Pancreas (tissue), 10 donors: Measurements from ENCODE around the gene SPAG16. TPM values are rescaled to one million over a fixed set of nuclear protein-coding genes. Genes with fewer than 3 reads are reported as not detected.

Source experiments
- ATAC-seq, 4 donors: fragments of 200-7000 bp; cut with Tn5 transposase; one replicate each; pipeline versions ENCODE4 v1.8.0 to v1.9.1; 2020; ENCODE audit warnings: mild to moderate bottlenecking in 4 of 4, moderate library complexity in 4 of 4
- DNase-seq, 6 donors: peaks; one replicate each; pipeline ENCODE4 v3.0.0-alpha.2; 2020
- FAIRE-seq: peaks from 2 replicates; lab custom pipeline; 2012; peaks lifted over from hg19 to GRCh38; lab: Jason Lieb, UNC
- H3K27ac ChIP-seq, 4 donors: fragments of 200-600 bp; sonication (generic); 1 replicate in 3 of 4; 2 replicates in 1 of 4; pipeline versions ENCODE4 v1.5.0 to v1.8.0; 2020
- H3K27me3 ChIP-seq, 4 donors: fragments of 200-600 bp; one replicate each; pipeline ENCODE4 v1.8.0; 2021
- H3K36me3 ChIP-seq, 3 donors: fragments of 200-600 bp; sonication (generic) in 1 of 3; one replicate each; pipeline versions ENCODE4 v1.5.0 to v1.8.0; 2020 to 2021
- H3K4me1 ChIP-seq, 3 donors: fragments of 200-600 bp; one replicate each; pipeline ENCODE4 v1.8.0; 2021
- H3K4me3 ChIP-seq, 4 donors: fragments of 200-600 bp; sonication (generic) in 2 of 4; one replicate each; pipeline versions ENCODE4 v1.5.0 to v1.8.0; 2020 to 2021
- H3K9me3 ChIP-seq, 4 donors: fragments of 200-600 bp; one replicate each; pipeline ENCODE4 v1.8.0; 2021
- CTCF ChIP-seq, 4 donors: fragments of 200-600 bp; sonication (generic) in 3 of 4; IDR thresholded peaks; one replicate each; pipeline versions ENCODE4 v1.5.0 to v1.8.0; 2021; ENCODE audit warnings: antibody characterized with exemption in 4 of 4
- WGBS, 2 donors: extraction: QIAGEN DNeasy Blood & Tissue Kit; methylation state at CpG; one replicate each; pipeline ENCODE4 v1.1.7; 2013; 5-methylcytosine and 5-hydroxymethylcytosine counted together
- intact Hi-C, 3 donors: fragments of 100-400 bp; cut with DNase I; formaldehyde crosslinking; loops; one replicate each; pipeline versions ENCODE4 v1.11.1 to v1.14.2; 2022
- polyA plus RNA-seq, 2 donors: library from polyadenylated mRNA; stranded (reverse); fragments of 200-250 nt; gene quantifications; one replicate each; pipeline ENCODE4 v1.2.3, GENCODE V29; 2013
- total RNA-seq, 6 donors: library from RNA; stranded (reverse); fragmentation: NEBNext Ultra II Directional in 4 of 6; extraction: Animal tissue kit (Norgen Biotek cat#: 25700) in 4 of 6; gene quantifications; one replicate each; pipeline versions ENCODE4 v1.2.1 to v1.2.4, GENCODE V29; 2021 to 2023
- donor health status: healthy with polysubstance abuse.
- donor health status: DM: no; HTN: no; CAD: no; lungs with moderate emphysema.
- donor health status: DM: no; HTN: no; CAD: no.
- donor health status: control.
- donor health status: control.
- donor health status: Bipolar disorder and iron deficiency.
- donor health status: DM: yes; HTN: yes; CAD: no.
- donor health status: DM: no; HTN: no; CAD: no.
- donor health status: DM: no; HTN: no; CAD: no.
- donor health status: DM: yes; HTN: yes; CAD: no.

Gene SPAG16
- total RNA-seq = 10 to 100 TPM in 5 of 6 donors, 1 to 10 TPM in 1; 9.7 to 21.9 (median 11.6) TPM
- polyA plus RNA-seq = 10 to 100 TPM; 11.1 to 25.7 TPM

- peak; percentile 96 to 99 (median 96) for DNase-seq
- Histone ChIP-seq H3K27ac (peak within 1 kb of the TSS; percentile 54 to 83 (median 68)), H3K4me1 (peaks cover 8 to 19% (median 14%) of the 10 kb centered on the region in 3 donors), H3K36me3 (no peaks in the 10 kb centered on the region), H3K9me3 (no peaks in the 10 kb centered on the region), H3K27me3 (no peaks in the 10 kb centered on the region), H3K4me3 (peak within 1 kb of the TSS; percentile 62 to 86 (median 72))
- peak; percentile 94 to 99 (median 98) for ATAC-seq
- no peak for TF ChIP-seq CTCF (IDR thresholded peaks at IDR 0.05)
- FAIRE-seq = peak; percentile 53
- intact Hi-C loops = no loop called here
- 0 to 1% methylated on average over 53 to 59 of the region's 59 CpGs for WGBS, 2 donors
Measured at GRCh38 chr2:213284105-213285090, at the start of gene SPAG16. Gene SPAG16 (plus strand): TSS chr2:213284464.

GRCh38 chr2:213234641-213235040 is 49.6 kb upstream of the SPAG16 start:
- no peak for ATAC-seq

GRCh38 chr2:213235741-213236140 is 48.5 kb upstream of the SPAG16 start:
- Histone ChIP-seq H3K4me3 (no peak overlapping the region), H3K4me1 (peaks cover 0 to 11% (median 8%) of the 10 kb centered on the region in 3 donors), H3K27me3 (no peaks in the 10 kb centered on the region), H3K36me3 (no peaks in the 10 kb centered on the region), H3K27ac (no peak overlapping the region), H3K9me3 (no peaks in the 10 kb centered on the region)
- no peak for ATAC-seq
- WGBS, 2 donors = 90 to 92% methylated on average over 1 of the region's 1 CpG
- intact Hi-C loops = no loop called here
- no peak for FAIRE-seq
- no peak for DNase-seq
- no peak for TF ChIP-seq CTCF (IDR thresholded peaks at IDR 0.05)

More at GRCh38 chr2:213234641-213235040, 49.6 kb upstream of the SPAG16 start:
- DNase-seq = no peak
- intact Hi-C loops = no loop called here
- H3K4me1 ChIP-seq = peaks cover 0 to 11% (median 8%) of the 10 kb centered on the region in 3 donors
- no peak for TF ChIP-seq CTCF (IDR thresholded peaks at IDR 0.05)
- no peaks in the 10 kb centered on the region for H3K9me3 ChIP-seq
- no peak overlapping the region for H3K4me3 ChIP-seq
- WGBS, 2 donors = 92 to 98% methylated on average over 1 of the region's 1 CpG
- no peak overlapping the region for H3K27ac ChIP-seq
- no peak for FAIRE-seq
- H3K36me3 ChIP-seq = no peaks in the 10 kb centered on the region
- no peaks in the 10 kb centered on the region for H3K27me3 ChIP-seq

- no peaks in the 10 kb centered on the region for H3K9me3 ChIP-seq
- 90 to 97% methylated on average over 1 of the region's 1 CpG for WGBS, 2 donors
- no peak for DNase-seq
- H3K27me3 ChIP-seq = no peaks in the 10 kb centered on the region
- no peak for FAIRE-seq
- TF ChIP-seq CTCF (IDR thresholded peaks at IDR 0.05) = no peak
- intact Hi-C loops = no loop called here
- H3K4me1 ChIP-seq = peaks cover 0 to 11% (median 8%) of the 10 kb centered on the region in 3 donors
- no peak for ATAC-seq
- H3K27ac ChIP-seq = no peak overlapping the region
- no peak overlapping the region for H3K4me3 ChIP-seq
- H3K36me3 ChIP-seq = no peaks in the 10 kb centered on the region
Measured at GRCh38 chr2:213237251-213237650, 47.0 kb upstream of the SPAG16 start.
